Activated CD4-positive, alpha-beta T cell treated with anti-CD3 and anti-CD28 coated beads, Interleukin-2, Interleukin-6, amounts not matched to agents 100 ng/mL and 50 ng/mL, durations not matched to agents 16 hours and 8 hours (primary cell): ENCODE measurements around the gene EXOC3L1.

Experiments
- DNase-seq: peaks from one replicate; pipeline ENCODE4 v3.0.0-alpha.2; 2020

The EXOC3L1 gene

DNA sequence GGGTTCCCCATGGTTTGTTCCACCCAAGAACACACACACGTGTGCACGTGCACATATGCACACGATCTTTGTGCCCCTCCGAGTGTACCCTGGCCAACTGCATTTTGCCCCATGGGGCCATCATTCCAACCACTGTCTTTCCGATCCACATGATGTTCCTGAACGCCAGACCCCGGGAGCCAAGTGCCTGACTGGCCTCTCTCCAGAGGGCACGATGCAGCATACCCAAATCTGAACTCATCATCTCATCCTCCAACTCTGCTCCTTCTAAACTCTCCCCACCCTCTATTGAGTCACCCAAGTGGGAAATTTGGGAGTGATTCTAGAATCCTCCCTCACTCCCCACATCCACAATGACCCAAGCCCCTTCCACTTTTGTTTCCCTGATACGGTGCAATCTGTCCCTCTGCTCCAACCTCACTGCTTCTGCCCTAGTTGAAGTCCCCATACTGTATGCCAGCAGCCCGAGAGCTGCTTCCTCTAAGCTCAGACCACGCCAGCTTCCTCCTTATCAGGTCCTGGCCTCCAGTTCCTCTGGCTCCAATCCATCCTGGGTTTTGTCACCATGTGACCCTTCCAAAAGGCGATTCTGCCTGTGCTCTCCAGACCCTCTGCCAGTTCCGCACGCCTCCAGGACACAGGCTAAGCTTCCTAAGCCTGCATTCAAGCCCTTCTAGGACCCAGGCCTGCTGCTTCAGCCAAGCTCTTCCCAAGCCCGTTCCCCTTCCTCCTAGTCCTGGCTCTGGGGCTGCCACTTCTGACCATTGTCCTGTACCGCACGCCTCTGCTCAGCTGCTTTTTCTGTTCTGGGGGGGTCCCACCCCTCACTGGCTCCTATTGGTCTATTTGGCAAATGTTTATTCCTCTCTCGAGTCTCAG lies 26.9 kb upstream of the EXOC3L1 start:
- DNase-seq, result no peak

DNA sequence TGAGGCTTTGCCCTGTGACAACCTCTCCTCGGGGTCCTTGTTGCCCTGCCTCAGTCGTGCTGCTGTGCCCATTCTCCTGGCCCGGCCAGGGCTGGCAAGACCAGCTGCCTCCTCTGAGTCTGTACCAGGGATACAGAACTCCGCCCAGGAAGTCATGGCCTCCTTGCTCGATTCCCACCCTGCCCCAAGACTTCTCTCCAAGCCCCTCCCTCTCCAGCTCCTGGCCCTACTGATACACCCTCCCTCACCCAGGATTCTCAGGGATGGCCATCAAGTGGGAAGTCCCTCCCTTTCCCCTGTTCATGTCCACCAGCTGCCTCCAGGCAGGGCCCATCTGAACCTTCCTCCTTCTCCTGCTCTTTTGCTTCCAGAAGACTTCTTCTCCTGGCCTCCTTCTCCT lies 25.8 kb upstream of the EXOC3L1 start:
- no peak for DNase-seq

DNA sequence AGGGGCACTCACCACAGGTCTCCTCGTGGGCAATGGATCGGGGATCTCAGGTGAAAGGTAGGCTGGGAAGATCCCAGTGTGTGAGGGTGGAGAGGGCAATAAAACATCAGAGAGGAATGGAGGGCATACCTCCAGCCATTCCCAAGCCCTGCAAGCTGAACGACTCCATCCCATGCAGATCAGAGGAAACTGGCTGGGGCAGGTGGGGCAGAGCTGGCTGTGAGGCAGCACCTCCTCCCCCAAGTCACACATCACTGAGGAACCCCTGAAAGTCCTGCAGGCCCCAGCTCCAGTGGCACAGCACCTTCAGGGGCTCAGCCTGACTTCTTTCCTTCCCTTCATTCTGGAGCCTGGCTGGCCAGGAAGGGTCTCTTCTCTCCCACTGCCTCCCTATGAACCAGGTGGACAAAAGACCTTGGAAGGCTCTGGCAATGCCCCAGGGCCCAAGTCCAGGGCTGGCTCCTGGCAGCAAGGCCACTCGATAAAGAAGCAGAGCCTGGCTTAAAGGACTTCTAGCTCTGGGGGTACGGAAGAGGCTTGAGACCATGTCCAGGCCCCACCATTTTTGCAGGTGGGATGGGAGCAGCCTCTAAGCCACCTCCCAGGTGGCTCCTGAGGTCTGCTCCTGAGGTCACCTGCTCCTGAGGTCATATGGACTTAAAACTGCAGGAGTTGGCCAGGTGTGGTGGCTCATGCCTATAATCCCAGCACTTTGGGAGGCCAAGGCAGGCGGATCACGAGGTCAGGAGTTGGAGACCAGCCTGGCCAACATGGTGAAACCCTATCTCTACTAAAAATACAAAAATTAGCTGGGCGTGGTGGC lies 23.5 kb upstream of the EXOC3L1 start:
- DNase-seq, result no peak

DNA sequence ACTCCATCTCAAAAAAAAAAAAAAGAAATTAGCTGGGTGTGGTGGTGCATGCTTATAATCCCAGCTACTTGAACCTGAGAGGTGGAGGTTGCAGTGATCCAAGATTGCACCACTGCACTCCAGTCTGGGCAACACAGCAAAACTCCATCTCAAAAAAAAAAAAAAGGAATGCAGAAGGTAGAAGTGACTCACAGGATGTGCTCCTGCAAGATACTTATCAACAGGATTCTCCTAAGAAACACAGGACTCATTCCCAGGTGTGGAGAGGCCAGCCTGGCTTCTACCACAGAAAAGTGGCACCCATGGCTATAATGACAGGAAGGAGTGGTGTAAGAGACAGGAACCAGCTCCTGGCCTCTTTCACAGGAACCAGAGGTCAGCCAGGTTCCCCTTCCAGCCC lies 22.8 kb upstream of the EXOC3L1 start:
- DNase-seq, result no peak

DNA sequence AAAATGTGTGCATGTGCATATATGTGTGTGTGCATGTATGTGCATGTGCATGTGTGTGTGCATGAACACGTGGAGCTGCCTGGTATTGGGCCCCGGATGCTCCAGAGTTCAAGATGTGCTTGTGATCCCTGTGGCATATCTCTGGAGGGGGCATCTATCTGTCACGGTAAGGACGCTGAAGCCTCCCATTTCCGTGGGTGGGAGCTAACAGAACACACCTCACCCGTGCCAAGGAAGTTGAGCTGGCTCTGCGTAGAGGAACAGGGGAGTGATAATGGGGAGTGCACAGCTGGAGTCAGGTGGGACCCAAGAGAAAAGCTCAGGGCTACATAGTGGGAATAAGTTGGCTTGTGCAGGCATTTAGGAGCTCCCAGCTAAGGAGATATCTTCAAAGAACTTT lies 21.7 kb upstream of the EXOC3L1 start:
- DNase-seq, result no peak

DNA sequence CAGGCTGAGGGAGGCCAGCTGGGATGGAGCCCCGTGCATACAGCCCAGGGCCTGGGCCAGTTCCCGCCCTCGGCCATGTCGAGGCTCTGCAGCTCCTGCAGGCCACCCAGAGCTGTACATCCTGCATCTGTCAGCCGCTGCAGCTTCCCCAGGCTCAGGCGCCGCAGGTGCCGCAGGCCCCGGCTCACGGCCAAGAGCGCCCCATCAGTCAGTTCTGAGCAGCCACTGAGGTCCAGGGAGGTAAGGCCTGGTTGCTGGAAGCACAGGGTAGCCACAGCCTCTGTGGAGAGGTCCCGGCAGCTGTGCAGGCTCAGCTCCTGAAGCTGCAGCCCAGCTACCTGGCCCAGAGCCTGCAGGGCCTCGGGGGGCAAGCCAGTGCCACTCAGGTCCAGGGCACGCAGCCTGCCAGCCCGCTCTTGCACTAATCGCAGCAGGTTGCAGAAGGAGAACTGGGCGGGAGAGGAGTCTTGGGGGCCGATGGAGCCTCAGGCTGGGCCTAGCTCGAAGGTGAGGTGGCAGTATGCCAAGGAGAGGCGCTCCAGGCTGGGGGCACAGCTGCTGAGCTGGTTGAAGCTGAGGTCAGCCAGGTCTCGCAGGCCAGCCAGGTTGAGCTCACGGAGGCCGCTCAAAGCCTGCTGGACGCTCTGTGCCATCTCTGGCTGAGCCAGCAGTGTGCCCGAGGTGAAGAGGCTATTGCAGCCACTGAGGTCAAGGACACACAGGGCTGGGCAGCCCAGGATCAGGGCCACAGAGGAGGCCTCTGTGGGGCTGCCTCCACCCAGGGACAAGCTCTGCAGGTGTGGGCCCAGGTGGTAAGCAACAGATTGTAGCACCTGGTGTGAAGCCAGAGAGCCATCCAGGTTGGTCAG lies 20.4 kb upstream of the EXOC3L1 start:
- no peak for DNase-seq

DNA sequence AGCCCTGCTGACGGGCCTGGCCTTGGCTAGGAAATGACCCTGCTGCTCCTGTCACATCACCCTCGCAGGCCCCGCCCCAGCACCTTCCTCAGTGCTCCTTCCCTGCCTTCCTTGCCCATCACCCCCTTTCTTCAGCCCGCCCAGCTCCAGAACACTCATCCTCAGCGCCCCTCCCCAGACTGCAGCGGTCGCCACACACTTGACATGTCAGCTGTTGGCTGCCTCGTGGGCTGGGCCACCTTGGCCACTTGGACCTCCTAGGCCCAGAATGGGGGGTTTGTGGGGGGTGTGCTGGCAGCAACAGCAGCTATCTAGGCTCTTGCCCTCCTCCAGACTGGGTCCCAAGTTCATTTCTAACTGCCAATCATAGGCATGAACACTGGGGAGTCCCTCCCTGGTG lies 19.6 kb upstream of the EXOC3L1 start:
- no peak for DNase-seq

DNA sequence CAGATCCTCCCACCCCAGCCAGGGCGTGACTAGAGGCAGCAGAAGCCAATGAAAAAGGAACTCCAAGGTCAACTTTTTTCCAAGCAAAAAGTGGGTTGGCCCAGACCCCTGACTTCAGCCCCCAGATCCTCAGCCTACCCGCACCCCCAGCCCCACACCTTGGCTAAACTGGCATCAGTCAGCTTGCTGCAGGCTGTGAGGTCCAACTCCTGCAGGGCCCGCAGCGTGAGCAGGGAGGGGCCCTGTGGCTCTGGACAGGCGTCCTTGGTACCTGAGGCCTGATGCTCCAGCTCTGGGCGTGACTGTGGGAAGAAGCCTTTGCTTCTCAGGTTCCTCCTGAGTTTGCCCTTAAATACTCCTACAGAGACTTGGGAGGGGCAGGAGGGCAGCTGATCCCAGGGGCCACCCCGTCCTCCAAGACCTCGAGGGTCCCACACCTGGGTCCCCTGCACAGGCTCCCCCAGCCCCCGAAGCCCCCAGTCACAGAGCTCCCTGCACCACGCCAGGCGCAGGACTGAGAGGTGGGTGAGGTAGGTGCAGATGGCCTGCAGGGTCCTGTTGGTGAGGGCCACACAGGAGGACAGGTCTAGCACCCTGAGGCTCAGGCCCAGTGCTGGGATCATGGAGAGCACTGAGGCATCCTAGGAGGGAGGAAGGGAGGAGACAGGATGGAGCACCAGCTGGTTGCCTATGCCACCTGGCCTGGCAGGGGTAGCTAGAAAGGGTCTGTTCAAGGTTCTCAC lies 18.4 kb upstream of the EXOC3L1 start:
- no peak for DNase-seq

DNA sequence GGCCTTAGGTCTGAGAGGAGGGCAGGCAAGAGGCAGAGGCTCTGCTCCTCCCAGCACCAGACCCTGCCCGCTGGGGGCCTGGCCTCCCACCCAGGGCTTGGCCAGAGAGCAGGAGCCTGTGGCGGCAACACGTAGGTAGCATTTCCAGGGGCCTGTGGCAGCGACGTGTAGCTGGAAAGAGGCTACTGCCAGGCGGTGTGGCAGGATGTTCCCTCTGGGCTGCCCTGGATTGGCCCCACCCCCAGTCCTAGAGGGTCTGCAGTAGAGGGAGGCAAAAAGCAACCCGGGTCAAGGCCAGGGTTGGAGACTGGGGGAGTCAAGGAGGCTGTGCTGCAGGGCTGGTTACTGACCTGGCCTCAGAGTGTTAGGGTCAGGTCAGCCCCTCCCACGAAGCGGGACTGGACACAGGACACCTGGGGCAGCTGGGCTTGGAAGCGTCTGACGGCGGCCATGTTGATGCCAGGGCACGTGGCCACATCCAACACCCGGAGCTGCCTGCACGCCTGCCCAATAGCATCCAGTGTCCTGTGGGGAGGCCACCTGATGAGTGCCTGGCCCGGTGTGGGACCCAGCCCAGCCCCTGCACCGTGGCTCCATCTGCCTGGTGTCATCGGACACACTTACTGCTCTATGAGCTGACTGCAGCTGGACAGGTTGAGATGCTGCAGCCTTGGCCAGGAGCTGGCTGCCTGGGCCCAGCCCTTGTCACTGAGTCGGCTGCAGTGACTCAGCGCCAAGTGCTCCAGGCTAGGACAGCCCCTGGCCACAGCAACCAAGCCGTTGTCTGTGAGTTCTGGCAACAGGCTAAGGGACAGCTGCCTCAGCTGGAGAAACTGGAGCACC lies 17.5 kb upstream of the EXOC3L1 start:
- no peak for DNase-seq

DNA sequence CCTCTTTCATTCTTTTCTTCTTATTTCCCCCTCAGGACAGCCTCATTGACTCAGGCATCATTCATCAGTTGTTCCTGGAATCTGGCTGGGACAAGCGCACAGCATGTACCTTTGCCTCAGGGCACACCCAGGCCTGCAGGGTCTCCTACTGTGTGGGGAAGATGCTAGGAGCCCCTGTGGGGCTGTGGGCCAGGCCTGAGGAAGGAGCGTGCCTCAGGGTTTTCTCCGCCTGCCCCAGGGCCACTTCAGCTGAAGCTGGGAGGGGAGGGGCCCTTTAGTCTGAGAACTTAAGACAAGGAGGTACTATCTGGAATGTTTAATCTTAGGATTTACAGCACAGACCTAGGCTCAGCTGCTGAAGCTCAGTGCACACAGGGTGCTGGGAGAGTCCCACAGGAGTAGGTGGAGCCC lies 16.9 kb upstream of the EXOC3L1 start:
- DNase-seq, result no peak

DNA sequence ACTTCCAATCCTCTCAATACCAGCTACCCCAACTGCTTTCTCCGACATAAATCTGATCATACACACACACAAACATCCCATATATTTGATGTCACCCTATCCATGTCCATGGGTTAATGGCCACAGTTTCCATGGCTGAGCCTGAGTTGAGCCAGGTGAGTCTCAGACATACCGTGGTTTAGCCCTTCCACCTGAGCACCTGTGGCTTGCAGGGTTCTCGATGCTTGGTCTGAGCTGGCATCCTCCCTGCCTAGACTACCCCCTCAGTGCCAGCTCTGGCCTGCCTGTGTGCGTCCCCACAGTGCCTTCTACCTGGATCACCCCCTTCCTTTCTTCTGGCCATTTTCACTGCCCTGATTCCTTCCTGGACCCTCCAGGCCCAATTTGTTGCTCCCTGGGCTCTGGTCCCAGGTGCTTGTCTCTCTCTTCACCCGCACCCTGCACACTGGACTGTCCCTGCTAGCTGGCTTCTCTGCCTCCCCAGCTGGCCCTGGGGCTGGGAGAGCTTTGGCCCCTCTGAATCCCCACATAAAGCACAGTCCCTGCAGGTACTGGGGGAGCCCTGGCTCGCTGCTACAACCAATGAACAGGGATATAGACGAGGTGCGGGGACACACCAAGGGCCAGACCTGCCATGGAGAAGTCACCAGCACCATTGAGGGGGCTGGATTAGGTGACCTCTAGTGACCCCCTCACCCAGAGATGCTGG lies 16.3 kb upstream of the EXOC3L1 start:
- no peak for DNase-seq

DNA sequence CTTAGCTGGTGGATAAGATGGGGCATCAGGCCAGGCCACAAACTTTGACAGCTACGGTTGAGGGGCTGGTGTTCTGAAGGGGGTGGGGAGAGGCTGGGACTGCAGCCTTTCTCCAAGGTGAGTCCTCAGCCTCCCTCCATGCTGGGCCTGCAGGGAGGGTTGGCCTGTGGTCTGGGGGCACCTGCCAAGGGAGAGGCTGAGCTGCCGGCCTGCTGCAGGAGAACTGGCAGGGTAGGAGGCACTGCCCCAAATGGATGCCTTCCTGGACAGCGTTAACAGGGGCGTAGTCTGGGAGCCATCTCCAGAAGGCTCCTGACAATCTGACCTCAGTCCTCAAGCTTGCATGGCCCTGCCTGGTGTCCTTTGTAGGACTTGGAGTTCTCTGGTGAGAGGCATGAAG lies 14.1 kb upstream of the EXOC3L1 start:
- DNase-seq, result no peak

DNA sequence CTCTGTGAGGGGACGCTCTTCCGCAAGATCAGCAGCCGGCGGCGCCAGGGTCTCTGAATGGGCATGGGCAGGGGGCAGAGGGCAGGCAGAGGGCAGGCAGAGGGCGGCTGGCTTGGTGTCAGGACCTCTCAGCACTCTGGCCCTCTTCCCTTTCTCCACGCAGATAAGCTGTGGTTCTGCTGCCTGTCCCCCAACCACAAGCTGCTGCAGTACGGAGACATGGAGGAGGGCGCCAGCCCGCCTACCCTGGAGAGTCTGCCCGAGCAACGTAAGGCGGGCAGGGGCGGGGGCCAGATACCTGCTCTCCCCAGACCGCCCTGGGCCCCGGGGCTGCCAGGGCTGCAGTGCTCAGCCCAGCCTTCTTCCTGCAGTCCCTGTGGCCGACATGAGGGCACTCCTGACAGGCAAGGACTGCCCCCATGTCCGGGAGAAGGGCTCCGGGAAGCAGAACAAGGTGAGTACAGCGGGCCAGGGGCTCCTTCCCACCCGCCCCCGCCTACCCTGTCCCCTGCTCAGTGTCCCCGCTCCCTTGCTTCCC lies 13.1 kb upstream of the EXOC3L1 start:
- DNase-seq, result no peak

DNA sequence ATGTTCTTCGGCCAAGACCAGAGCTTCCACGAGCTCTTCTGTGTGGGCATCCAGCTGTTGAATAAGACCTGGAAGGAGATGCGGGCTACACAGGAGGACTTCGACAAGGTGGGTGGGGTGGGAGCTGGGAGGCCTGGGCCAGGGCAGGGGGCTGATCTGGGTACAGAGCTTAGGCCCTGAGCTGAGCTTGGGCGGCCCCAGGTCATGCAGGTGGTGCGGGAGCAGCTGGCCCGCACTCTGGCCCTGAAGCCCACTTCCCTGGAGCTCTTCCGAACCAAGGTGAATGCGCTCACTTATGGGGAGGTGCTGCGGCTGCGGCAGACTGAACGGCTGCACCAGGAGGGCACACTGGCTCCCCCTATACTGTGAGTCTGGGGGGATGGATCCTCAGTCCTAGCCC lies 12.5 kb upstream of the EXOC3L1 start:
- no peak for DNase-seq

DNA sequence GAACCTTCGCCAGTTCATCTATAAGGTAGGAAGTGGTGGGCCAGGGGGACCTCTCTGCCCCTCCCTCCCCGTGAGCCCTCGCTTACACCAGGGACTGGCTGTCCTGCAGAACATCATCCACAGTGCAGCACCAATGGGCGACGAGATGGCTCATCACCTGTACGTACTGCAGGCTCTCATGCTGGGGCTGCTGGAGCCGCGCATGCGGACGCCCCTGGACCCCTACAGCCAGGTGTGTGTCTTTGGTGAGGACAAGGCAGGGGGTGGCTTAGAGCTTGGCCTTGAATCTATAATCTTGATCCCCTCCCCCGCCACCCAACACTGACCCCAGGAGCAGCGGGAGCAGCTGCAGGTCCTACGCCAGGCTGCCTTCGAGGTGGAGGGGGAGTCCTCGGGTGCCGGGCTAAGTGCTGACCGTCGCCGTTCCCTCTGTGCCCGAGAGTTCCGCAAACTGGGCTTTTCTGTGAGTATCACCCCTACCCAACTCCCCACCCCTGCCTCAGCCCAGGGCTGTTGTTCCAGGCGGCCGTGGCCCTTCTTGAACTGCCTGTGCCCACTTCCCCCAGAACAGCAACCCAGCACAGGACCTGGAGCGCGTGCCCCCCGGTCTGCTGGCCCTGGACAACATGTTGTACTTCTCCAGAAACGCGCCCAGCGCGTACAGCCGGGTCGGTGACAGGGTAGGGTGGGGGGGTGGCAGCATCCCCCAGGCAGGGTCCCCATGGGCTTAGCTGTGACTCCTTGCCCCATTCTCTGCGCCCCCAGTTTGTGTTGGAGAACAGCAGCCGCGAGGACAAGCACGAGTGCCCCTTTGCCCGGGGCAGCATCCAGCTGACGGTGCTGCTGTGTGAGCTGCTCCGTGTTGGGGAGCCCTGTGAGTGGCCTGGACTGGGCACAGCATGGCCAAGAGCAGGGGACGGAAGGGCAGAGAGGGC lies 11.7 kb upstream of the EXOC3L1 start:
- no peak for DNase-seq

DNA sequence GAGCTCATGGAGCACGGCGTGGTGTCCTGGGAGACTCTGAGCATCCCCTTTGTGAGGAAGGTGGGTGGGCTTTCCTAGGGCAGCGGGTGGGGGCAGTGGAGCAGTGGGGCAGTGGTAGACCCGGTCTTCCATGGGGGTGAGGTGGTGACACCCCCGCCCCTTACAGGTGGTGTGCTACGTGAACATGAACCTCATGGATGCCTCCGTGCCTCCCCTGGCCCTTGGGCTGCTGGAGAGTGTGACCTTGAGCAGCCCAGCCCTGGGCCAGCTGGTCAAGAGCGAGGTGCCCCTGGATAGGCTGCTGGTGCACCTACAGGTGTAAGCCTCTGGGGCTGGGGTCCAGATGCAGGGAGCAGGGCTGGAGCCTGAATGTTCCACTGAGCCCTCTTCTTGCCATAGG lies 10.6 kb upstream of the EXOC3L1 start:
- no peak for DNase-seq

DNA sequence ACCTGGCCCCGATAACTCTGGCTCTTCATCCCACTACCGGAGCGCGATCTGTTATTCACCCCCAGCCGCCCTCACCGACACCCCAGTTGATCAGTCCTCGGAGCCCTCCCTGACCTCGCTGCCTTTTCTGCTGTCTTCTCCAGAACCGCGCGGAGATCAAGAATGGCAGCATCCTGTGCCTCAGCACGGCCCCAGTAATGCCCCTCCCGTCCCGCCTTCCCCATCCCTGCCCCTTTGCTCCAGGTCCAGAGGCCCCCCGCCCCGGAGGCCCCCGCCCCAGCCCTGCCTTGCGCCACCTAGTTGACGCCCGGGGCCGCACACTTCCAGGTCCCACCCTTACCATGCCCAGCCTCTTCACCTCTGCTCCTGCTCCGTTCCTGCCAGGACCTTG lies 9.9 kb upstream of the EXOC3L1 start:
- DNase-seq, result no peak

DNA sequence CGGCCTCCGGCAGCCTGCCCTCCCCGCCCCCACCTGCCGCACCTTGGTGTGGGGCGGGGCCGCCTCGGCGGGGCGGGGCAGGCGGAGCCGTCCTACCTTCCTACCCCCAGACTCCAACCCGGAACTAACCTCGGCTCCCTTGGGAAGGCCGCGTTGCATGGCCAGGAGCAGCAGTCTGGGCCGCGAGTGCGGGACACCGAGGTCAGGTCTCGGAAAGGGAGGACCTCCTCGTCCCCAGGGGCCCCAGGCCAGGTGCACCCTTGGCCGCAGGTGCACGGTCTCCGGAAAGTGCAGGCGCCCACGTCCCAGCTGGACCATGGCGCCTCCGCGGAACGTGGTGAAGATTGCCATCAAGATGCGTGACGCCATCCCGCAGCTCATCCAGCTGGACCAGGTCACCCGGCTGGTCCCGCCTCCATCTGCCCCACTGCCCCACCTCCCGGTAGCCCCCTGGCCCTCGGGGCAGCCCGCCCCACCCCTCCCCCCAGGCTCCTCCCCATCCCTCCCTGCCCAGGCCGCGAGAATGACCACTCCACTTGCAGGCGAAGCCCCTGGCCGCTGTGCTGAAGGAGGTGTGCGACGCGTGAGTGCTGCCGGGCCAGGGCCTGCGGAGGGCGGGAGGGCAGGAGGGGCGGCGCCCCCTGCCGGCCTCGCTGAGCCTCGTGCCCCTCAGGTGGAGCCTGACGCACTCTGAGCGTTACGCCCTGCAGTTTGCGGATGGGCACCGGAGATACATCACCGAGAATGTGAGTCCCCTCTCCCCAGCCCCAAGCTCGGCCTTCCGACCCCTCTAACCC lies 9.3 kb upstream of the EXOC3L1 start, which contains the start of gene ELMO3:
ELMO3 (plus strand) TSS at position 121 of the 797 bp plus-strand sequence; CDS start at position 317, 196 bp downstream.
- no peak for DNase-seq
